HL-60/S4 (cell line): Measurements from ENCODE around the gene HES1.
"Not testable (repeated sequence)": the region's sequence is repeated elsewhere in the genome, so short reads cannot be mapped to it uniquely, and the experiment has no call there.

Experiments
- in situ Hi-C: fragments of 300-500 bp; cut with MboI; formaldehyde crosslinking; loops from 2 replicates; pipeline ENCODE4 v1.14.3; 2022; ENCODE audit warnings: low sequenced_read_pairs

The HES1 gene

DNA sequence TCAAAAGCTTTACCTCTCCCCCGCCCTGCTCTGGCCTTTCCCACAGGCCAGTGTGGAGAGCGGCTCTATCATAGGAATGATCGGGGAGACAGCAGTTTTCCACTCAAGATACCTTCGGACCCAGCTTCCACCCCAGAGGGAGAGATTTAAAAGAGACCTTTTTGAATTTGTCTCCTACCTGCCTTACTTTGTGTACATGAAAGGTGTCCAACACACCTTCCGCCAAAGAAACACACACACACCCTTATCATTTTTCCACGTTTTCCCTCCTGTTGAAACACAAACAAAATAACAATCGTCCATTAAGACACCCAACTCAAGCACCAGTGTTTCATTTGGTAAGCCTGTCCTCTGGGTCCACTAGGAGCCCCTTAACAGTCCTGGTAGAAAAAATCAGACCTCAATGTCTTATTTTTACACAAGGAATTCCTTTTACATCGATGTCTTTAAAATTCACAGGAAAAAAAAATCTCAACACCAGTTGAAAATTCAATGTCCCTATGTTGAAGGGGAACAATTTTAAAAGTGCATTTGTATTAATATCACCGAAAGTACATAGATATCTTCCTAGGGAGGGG, 4.0 kb downstream of the HES1 start:
- in situ Hi-C loops, result loop anchor here (5.0 kb wide), 1 partner anchor 353 kb away; no protein-coding TSS in a partner anchor

DNA sequence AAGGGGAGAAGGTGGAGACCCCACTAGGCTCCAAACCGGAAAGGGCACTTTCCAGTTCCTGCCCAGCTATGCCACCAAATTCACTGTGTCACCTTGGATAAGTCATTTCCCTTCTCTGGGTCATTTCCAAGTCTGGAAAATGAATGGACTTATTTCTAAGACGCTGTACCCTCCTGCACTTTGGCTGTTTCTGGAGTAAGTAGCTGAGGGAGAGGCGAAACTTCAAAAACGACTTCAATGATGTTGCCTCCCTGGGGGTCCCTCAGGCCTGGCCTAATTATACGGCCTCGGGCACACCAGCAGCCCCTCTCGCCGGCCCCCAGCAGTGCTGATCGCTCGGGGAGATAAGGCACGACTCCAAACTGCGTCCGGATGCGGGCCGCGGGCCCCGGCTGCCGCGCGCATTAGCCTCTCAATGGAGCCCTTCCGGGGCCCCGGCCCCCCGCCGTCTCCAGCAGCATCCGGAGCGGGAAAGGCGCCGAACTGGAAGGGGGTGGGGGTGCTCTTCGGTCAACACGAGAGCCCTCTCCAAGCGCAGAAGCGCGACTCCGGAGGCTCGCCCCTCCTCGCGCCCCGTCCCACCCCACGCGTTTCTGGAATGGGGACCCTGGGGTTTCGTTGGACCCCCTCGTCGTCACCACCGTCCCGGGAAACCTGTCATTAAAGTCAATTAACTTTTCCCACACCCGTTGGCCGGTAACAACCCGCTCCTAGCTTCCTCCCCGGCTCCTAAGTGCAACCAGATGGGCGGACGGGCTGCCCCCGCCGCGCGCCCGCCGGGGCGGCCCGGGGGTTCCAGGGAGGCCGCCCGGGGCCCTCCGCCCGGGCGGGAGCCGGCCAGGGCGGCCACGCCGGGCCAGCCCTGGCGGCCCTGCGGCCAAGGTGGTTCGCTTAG, 4.8 kb downstream of the HES1 start:
- in situ Hi-C loops, result no loop called here

DNA sequence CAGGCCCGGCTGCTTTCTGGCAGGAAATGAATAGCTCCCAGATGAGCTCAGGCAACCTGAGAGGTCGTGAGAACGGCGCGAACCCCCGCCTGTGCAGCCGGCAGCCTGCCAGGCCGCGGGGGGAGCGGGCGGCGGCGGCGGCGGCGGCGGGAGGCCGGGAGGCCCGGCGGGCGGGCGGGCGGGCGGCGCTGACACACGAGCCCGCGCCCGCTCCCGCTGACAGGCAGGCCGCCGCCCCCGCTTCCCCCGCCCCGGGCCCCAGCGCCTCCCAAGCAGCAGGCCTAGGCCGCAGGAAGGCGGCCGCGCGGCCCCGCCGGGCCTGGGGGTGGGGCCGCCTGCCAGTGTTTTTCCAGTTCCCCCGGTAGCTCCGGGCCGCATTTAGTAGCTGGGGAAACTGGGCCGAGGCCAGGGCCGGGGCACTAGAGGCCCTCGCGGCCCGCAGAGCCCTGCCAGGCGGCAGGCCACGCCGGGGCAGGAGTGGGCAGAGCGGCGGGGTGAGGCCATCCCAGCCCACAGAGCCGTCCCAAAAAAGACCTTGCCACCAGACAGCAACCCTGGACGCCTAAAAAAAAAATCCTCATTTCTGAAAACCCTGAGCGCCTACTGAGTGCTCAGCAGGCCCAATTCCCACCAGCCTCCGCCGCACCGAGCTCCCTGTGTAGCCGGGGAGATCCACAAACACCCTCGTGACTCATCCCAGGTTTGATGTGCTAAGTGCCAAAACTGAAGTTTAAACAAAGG, 5.6 kb downstream of the HES1 start:
- in situ Hi-C loops, result no loop called here

DNA sequence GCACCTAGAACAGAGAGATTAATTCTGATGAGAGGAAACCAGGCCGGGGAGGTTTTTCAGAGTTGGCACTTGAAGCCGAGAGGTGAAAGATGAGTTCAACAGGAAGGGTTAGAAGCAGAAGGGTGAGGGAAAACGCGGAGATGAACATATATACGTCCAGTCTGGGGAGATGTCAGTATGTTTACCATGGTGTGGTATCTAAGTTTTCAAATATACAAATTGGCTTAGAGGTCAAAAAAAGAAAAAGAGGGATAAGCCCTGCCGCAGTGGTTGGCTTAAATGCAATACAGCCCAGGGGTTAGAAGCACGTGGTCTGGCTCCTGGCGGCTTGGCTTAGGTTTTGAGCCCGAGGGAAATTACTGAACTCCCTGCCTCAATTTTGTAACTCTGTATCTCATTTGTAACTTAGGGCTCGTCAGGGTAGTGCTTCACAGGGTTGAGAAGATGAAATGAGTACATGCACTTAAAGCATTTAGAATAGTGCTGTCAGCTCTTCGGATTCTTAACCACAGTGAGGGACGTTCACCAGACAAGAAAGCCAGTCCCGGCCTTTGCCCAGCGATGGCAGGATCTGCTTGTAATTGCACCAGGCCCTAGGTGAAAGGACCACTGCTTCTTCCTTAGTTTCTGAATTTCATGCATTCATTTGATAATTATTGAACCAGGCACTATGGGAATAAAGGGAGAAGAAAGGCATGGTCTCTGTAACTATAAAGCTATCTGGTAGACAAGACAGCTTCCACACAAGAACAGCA, 6.4 kb downstream of the HES1 start:
- in situ Hi-C loops, result no loop called here

DNA sequence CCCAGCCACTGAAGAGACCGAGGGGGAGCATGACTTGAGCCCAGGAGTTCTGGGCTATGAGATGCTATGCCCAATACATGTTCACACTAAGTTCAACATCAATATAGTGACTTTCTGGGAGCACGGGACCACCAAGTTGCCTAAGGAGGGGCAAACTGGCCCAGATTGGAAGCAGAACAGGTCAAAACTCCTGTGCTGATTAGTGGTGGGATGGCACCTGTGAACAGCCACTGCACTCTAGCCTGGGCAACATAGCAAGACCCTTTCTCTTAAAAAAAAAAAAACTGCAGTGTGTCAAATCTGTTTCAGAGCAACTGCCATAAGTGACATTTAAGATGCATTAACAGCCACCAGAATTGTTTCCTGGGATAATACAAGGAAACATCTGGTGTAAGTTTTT, 9.8 kb downstream of the HES1 start:
- in situ Hi-C loops, result no loop called here

DNA sequence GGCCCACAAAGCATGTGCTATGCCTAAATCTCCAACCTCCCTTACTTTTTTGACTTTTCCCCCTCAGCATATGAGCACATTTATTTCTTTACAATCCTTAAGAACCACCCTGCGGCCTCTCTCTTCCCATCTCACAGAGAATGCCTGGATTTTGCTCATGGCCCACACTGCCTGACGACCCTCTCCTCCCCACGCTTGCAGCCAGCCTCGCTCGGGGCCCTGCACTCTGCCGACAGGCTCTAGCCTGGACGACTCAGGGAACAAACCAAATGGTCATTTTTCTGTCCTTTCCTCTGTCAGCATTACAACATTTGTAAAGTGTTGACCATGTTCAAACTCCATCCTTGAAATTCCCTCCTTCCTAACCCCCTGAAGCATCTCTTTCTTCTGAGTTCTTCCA, 11.7 kb downstream of the HES1 start:
- in situ Hi-C loops, result no loop called here

DNA sequence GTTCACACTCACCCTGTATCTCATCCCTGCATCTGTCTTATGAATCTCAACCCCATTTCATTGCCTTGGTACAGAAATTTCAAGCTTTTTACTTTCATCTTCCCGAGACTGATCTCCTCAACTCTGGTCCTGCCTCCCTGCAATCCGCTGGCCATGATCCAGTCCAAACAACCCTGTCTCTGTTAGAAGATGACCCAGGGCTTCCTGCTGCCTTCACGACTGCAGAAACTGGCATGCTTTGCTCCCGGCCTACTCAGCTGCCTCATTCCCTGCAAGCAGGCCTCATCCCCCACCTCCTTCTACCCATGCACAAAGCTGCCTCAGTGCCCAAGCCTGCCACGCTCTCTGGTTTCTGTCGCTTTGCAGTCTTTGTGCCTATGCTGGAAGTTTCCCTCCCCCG, 12.4 kb downstream of the HES1 start:
- in situ Hi-C loops, result no loop called here

DNA sequence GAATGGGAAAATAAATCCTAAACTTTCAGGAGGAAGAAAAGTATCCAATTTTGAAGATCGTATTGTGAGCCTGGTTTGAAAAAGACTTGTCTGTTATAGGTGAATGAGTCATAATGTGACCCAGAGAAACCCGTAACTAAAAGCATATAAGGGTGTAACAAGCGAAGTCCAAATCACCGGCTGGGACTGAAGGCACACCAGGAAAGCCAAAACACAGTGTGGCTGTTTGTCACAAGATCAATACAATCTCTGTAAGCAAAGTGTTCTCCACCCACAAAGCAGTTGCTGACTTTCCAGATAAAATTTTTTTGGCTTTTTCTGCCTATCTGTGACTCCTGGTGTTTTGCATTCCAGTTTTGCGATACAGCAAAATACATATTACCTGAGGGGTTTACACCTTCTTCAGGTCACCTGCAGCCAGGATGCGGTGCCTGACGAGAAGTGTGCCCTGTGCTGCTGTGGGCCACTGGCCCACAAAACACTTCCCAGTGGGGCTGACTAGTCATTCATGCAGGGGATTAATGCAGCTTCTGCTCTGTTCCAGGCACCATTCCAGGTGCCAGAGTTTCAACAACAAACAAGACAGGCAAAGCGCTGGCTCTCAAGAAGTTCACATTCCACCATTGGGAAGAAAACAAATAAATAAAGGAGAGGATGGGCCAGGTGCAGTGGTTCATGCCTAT, 14.4 kb downstream of the HES1 start:
- in situ Hi-C loops, result no loop called here

DNA sequence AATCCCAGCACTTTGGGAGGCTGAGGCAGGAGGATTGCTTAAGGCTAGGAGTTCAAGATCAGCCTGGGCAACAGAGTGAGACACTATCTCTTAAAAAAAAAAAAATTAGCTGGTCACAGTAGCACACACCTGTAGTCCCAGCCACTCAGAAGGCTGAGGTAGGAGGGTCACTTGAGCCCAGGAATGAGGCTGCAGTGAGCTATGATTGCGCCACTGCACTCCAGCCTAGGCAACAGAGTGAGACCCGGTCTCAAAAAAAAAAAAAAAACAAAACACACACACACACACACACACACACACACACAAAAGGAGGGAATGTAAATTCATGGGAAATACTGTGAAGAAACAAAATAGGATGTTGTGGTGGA, 15.0 kb downstream of the HES1 start:
- in situ Hi-C loops, result not testable (repeated sequence)

DNA sequence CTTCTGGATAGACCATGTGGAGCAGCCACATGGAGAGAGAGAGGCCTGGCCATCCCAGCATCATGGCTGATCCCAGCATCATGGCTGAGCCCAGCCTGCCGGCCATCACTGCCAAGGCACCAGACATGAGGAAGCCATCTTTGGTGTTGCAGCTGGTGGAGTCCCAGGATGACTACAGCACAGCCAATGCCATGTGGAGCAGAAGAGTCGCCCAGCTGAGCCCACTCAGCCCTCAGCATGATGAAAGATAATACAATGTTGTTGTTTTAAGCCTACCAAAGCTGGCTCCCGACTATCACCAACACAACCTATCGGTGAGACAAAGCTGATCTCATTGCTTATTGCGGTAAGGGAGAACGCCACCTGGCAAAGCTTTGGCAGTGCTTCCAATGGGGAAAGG, 18.4 kb downstream of the HES1 start:
- in situ Hi-C loops, result no loop called here

DNA sequence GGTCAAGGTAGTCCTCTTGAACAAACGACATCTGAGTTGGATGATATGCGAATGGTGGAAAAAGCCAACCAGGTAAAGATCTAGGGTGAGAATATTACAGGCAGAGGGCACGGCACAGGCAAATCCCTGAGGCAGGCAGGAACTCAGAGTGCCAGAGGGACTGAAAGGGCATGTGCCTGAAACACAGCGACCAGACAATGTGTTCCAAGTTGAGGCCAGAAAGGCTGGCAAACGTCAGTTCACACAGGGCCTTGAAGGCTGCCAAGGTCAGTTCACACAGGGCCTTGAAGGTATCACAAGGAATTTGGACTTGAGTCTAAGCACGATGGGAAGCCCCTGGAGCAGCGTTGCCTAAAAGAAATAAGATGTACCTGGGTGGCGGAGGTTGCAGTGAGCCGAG, 20.1 kb downstream of the HES1 start:
- in situ Hi-C loops, result no loop called here

DNA sequence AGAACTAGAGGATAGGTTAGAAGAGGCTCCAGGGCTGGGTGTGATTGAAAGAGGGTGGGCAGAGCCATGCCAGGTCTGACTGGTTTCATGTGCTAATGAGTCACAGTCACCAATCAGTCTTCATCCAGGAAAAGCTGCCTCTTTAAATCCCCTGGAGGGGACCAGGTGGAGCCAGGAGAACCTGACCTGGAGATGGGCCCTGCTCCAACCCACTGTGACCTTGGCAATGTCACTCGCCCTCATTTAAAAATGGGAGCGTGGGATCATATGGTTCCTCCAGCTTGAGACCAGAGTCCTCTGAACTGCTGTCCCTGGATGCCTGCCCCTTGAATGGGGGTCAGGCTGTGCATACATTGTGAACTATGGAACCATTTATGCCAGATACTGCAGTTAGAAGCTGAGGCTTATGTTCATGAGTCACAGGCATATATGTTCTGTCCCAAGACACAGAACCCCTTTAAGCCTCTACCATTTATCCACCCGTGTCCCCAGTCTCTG, 23.0 kb downstream of the HES1 start:
- in situ Hi-C loops, result no loop called here

DNA sequence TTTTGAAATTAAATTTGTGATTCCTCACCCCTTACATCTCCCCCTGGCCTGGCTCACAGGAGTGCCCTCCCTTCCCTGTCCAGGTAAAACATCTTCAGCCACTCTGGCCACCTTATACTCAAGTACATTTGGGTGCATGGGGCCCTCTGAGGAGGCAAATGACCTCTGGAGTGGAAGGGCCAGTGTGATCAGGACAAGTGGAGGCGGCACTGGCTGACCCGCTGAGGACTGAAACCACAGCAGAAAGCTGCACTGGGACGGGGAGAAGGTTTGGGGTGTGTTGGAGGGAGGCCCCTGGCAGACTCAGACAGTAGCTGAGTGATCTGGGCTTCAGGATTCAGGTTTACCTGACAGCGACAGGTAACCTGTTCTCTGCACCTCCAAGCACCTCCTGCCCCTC, 24.2 kb downstream of the HES1 start:
- in situ Hi-C loops, result no loop called here

DNA sequence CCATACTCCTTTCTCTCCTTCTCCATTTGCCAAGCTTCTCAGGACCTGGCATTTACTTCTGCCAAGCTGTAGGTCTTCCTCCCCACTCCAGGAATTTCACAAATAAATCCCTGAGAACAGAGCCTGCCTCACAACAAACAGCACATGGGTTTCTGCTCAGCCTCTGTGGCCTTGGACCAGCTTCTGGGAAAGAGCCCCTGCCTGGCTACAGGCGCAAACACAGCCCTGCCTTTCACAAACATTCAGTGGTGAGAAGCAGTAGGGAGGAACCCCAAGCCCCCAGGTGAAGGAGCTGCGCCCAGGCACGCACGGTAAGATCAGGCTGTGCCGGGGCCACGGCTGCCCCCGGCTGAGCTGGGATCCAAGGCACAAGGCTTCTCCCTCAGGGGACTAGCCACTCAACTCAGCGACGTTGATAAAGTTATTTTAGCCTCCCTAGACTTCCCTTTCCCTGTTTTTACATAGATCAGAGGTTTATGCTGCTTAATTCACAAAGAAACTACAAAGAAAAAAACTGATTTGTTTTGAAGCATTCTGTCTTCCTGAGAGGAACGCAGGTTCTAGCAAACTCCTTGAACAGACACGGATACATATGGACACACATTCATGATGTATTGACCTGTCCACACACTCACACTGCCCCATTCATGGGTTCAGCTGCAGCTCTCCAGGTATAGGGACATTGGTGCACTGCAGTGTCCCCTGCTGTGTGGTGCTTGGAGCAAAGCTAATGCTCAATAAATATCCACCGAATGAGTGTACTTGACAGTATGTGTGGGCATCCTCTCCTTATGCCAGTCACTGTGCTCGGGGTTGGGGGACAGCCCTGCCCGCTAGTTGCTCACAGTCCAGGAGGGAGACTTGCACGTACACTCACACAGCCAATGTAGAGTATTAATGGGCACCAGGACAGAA, 25.4 kb downstream of the HES1 start:
- in situ Hi-C loops, result no loop called here

DNA sequence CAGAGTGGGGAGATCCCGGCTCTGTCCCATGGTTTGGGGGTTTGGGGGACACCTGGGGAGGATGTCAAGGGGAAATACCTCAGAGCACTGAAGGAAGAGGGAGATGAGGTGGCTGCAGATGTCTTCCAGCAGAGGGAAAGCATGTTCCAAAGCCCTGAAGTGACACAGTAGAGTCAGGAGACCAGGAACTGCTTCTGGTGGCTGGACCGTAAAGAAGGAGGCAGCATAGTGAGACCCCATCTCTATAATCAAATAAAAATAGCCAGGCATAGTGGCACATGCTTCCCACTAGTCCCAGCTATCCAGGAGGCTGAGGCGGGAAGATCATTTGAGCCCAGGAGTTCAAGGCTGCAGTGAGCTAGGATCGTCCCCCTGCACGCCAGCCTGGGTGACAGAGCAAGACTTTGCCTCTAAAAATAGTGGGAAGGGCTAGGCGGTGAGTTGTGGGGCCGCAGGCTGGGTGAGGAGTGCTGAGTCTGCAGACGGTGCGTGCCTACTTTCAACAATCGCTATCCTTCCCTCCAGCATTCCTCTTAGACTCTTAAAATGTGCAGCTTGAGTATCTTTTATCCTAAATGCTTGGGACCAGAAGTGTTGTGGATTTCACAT, 26.2 kb downstream of the HES1 start:
- in situ Hi-C loops, result no loop called here

DNA sequence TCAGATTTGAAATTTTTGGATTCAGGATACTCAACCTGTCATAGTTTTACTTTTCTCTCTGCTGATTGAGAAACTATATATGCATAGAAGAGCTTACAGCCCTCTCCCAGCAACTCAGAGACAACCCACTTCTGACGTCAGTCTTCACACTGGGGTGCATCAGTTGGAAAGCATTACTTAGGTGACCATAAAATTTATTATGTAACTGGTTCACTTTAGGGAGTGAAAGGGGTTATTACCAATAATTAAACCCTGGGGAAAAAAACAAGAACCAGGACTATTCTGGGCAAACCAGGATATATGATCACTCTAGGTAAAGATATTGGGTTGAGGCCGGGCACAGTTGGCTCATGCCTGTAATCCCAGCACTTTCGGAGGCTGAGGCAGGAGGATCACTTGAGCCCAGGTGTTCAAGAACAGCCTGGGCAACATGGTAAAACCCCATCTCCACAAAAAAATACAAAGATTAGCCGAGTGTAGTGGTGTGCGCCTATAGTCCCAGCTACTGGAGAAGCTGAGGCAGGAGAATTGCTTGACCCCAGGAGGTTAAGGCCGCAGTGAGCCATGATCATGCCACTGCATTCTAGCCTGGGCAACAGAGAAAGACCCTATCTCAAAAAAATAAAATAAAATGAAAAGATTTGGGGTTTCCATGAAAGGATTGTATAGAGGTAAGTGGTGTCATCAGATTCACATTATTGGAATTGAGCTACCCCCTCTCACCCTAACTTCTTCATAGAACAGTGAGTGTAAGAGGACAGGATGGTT, 27.1 kb downstream of the HES1 start:
- in situ Hi-C loops, result no loop called here

DNA sequence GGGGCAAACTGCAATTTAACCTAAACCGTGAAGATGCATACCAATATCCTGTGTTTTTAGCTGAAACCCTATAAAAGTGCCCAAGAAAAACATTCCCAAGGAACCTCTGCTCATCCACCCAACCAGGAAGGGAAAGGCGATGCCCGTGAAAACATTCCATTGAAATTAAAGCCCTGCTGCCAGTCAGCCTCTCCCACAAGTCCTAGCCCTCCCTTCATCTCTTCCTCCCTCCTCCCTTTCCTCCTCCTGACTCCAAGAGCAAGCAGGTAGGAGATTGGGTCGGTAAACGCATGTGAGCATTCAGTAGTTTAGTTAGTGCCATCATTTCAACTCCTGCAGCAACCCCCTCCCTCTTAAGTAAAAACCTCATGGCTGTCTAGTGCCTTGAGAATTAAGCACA, 27.7 kb downstream of the HES1 start:
- in situ Hi-C loops, result no loop called here

DNA sequence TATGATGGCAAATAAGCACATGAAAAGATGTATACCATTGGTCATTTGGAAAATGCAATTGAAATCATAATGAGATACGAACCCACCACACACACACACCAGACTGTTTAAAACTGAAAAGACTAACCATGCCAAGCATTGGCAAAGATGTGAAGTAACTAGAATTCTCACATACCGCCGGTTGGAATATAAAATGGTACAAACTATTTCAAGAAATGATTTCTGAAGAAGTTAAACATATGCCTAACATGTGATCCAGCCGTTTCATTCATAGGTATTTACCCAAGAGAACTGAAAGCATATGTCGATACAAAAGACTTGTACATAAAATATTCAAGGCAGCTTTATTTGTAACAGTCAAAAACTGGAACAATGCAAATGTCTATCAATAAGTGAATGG, 28.9 kb downstream of the HES1 start:
- in situ Hi-C loops, result no loop called here
